SU-DHL-6 (cell line): ENCODE measurements around the gene STX10.
"Not testable (repeated sequence)": the region's sequence is repeated elsewhere in the genome, so short reads cannot be mapped to it uniquely, and the experiment has no call there.

Experiments used
- H2AFZ ChIP-seq: fragments of 200-600 bp; sonication (generic); 2 replicates; pipeline ENCODE4 v1.6.1; 2014; ENCODE audit warnings: low read depth, mild to moderate bottlenecking, moderate library complexity, mixed read lengths, antibody characterized with exemption, low read length; ENCODE audit not compliant: severe bottlenecking
- H3F3A ChIP-seq: fragments of 200-600 bp; shearing (Covaris generic); 2 replicates; pipeline ENCODE4 v1.6.0; 2016; ENCODE audit warnings: antibody characterized with exemption, mild to moderate bottlenecking; ENCODE audit not compliant: insufficient read depth
- H3K27ac ChIP-seq: fragments of 200-600 bp; sonication (generic); 2 replicates; pipeline ENCODE4 v1.5.1; 2016; ENCODE audit warnings: low read depth, mild to moderate bottlenecking, low read length, moderate library complexity, mixed read lengths
- H3K27me3 ChIP-seq: fragments of 200-600 bp; sonication (generic), shearing (Covaris generic); 2 replicates; pipeline ENCODE4 v1.6.0; 2014; ENCODE audit warnings: mild to moderate bottlenecking, low read length
- H3K36me3 ChIP-seq: fragments of 200-600 bp; sonication (generic); 2 replicates; pipeline ENCODE4 v1.6.1; 2014; ENCODE audit warnings: mild to moderate bottlenecking, low read length, mixed read lengths
- H3K4me2 ChIP-seq: fragments of 300-600, 200-600 bp; shearing (Covaris generic), sonication (generic); 2 replicates; pipeline ENCODE4 v1.6.0; 2014; ENCODE audit warnings: low read length, low read depth, mild to moderate bottlenecking; ENCODE audit not compliant: poor library complexity, severe bottlenecking
- H3K4me3 ChIP-seq: fragments of 200-600 bp; sonication (generic); 2 replicates; pipeline ENCODE4 v1.5.1; 2014; ENCODE audit warnings: antibody characterized with exemption, low read length, mild to moderate bottlenecking, mixed read lengths; ENCODE audit not compliant: insufficient read depth, poor library complexity, severe bottlenecking
- H3K79me2 ChIP-seq: fragments of 200-600 bp; sonication (generic); 2 replicates; pipeline ENCODE4 v1.6.1; 2014; ENCODE audit warnings: mild to moderate bottlenecking, low read length, moderate library complexity; ENCODE audit not compliant: insufficient read depth
- H3K9ac ChIP-seq: fragments of 200-600 bp; sonication (generic); 2 replicates; pipeline ENCODE4 v1.7.0; 2014; ENCODE audit warnings: mild to moderate bottlenecking, low read length
- H3K9me2 ChIP-seq: fragments of 200-600 bp; sonication (generic); replicated peaks from 2 replicates; pipeline ENCODE4 v1.6.1; 2014; ENCODE audit warnings: low read length; ENCODE audit not compliant: insufficient read depth
- H3K9me3 ChIP-seq: fragments of 200-600 bp; sonication (generic); 2 replicates; pipeline ENCODE4 v1.6.1; 2014; ENCODE audit warnings: low read length, mixed read lengths; ENCODE audit not compliant: insufficient read depth
- H4K20me1 ChIP-seq: fragments of 200-600 bp; sonication (generic); 2 replicates; pipeline ENCODE4 v1.6.1; 2014; ENCODE audit warnings: low read depth, mild to moderate bottlenecking, antibody characterized with exemption, low read length, moderate library complexity, mixed read lengths
- EZH2phosphoT487 ChIP-seq: fragments of 200-600 bp; sonication (generic), shearing (Covaris generic); conservative IDR thresholded peaks from 2 replicates; pipeline ENCODE4 v1.6.1; 2018; ENCODE audit warnings: mild to moderate bottlenecking, antibody characterized with exemption, low read length, moderate library complexity, mixed read lengths
- TF ChIP-seq, protein P1 (sequence below): fragments of 200-600 bp; sonication (generic); IDR thresholded peaks from one replicate; pipeline ENCODE4 v1.5.1; 2017; ENCODE audit warnings: antibody characterized with exemption, mild to moderate bottlenecking, low read length, moderate library complexity; ENCODE audit not compliant: insufficient read depth, poor library complexity, severe bottlenecking

Gene STX10

DNA sequence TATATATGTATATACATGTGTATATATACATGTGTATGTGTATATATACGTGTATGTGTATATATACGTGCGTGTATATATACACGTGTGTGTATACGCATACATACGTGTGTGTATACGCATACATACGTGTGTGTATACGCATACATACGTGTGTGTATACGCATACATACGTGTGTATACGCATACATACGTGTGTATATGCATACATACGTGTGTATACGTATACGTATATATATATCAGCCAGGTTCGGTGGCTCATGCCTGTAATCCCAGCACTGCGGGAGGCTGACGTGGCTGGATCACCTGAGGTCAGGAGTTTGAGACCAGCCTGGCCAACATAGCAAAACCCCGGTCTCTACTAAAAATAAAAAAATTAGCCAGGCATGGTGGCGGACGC lies 34.8 kb upstream of the STX10 start:
- not testable (repeated sequence) for H3K27ac ChIP-seq, H3K9me2 ChIP-seq

GRCh38 chr19:13181747-13182388 lies 31.7 kb upstream of the STX10 start:
- no peaks in the 10 kb centered on the region for H3K36me3 ChIP-seq
- H3K79me2 ChIP-seq, result no peaks in the 10 kb centered on the region
- H4K20me1 ChIP-seq, result no peaks in the 10 kb centered on the region
- H3F3A ChIP-seq, result no peaks in the 10 kb centered on the region
- no peak overlapping the region for H3K9ac ChIP-seq
- H3K9me3 ChIP-seq, result no peaks in the 10 kb centered on the region
- TF ChIP-seq, protein P1, sequence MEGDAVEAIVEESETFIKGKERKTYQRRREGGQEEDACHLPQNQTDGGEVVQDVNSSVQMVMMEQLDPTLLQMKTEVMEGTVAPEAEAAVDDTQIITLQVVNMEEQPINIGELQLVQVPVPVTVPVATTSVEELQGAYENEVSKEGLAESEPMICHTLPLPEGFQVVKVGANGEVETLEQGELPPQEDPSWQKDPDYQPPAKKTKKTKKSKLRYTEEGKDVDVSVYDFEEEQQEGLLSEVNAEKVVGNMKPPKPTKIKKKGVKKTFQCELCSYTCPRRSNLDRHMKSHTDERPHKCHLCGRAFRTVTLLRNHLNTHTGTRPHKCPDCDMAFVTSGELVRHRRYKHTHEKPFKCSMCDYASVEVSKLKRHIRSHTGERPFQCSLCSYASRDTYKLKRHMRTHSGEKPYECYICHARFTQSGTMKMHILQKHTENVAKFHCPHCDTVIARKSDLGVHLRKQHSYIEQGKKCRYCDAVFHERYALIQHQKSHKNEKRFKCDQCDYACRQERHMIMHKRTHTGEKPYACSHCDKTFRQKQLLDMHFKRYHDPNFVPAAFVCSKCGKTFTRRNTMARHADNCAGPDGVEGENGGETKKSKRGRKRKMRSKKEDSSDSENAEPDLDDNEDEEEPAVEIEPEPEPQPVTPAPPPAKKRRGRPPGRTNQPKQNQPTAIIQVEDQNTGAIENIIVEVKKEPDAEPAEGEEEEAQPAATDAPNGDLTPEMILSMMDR, result no peak
- no peak for TF ChIP-seq EZH2phosphoT487
- H3K27ac ChIP-seq, result no peak overlapping the region
- H2AFZ ChIP-seq, result no peak overlapping the region
- H3K4me2 ChIP-seq, result peak overlapping the region; percentile 3
- no peak overlapping the region for H3K4me3 ChIP-seq
- H3K27me3 ChIP-seq, result no peaks in the 10 kb centered on the region
- no peaks in the 10 kb centered on the region for H3K9me2 ChIP-seq

More for the DNA sequence above, 34.8 kb upstream of the STX10 start:
- not testable (repeated sequence) for H3F3A ChIP-seq, H3K9me3 ChIP-seq, H3K4me3 ChIP-seq, H3K4me2 ChIP-seq, H3K9ac ChIP-seq, H3K79me2 ChIP-seq, H2AFZ ChIP-seq, H3K36me3 ChIP-seq, H3K27me3 ChIP-seq, H4K20me1 ChIP-seq

DNA sequence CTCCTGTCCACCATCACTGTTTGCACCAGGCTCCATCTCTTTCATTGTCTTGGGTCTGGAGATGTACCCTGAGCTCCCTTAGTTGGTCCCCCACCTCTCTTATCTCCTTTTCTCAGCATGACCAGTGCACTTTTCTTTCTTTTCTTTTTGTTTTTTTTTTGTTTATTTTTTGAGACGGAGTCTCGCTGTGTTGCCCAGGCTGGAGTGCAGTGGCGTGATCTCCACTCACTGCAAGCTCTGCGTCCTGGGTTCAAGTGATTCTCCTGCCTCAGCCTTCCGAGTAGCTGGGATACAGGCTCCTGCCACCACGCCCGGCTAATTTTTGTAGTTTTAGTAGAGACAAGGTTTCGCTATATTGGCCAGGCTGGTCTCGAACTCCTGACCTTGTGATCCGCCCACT lies 28.1 kb upstream of the STX10 start:
- H3K27ac ChIP-seq, H3K36me3 ChIP-seq, H2AFZ ChIP-seq, H4K20me1 ChIP-seq, H3K9me2 ChIP-seq, H3K79me2 ChIP-seq, H3K9me3 ChIP-seq, H3K4me3 ChIP-seq, H3K9ac ChIP-seq, H3K4me2 ChIP-seq, H3K27me3 ChIP-seq, H3F3A ChIP-seq: not testable (repeated sequence)

- not testable (repeated sequence) for H3F3A ChIP-seq, H3K9me3 ChIP-seq, H3K79me2 ChIP-seq, H3K27me3 ChIP-seq, H3K4me3 ChIP-seq, H3K27ac ChIP-seq, H3K9me2 ChIP-seq, H4K20me1 ChIP-seq, H3K36me3 ChIP-seq, H3K9ac ChIP-seq, H3K4me2 ChIP-seq, H2AFZ ChIP-seq
These were observed 27.4 kb upstream of the STX10 start for GRCh38 chr19:13177584-13177983.

DNA sequence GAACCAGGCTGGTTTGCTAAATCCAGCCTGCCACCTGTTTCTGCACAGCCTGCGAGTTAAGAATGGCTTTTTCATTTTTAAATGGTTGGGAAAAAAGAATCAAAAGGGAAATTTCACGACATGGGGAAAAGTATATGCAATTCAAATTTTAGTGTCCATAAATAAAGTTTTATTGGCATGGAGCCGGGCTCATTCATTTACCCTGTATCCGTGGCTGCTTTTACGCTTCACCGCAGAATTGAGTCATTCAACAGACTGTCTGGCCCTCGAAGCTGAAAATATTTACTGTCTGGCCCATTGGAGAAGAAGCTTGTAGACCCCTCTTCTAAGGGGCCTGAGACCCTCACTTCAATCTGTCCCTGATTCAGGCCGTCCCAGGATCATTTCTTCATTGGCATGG lies 26.2 kb upstream of the STX10 start:
- TF ChIP-seq, protein P1, result no peak
- TF ChIP-seq EZH2phosphoT487, result no peak
- H3K79me2 ChIP-seq, result no peaks in the 10 kb centered on the region
- H2AFZ ChIP-seq, result no peak overlapping the region
- no peaks in the 10 kb centered on the region for H3F3A ChIP-seq
- no peak overlapping the region for H3K27ac ChIP-seq
- H3K27me3 ChIP-seq, result no peaks in the 10 kb centered on the region
- no peak overlapping the region for H3K9ac ChIP-seq
- H3K36me3 ChIP-seq, result no peaks in the 10 kb centered on the region
- H3K4me3 ChIP-seq, result no peak overlapping the region
- H3K4me2 ChIP-seq, result no peak overlapping the region
- no peaks in the 10 kb centered on the region for H3K9me2 ChIP-seq
- H3K9me3 ChIP-seq, result no peaks in the 10 kb centered on the region
- H4K20me1 ChIP-seq, result no peaks in the 10 kb centered on the region
